Astrocyte (in vitro differentiated cells and primary cell): ENCODE data around the gene MECP2. TPM values are rescaled to one million over a fixed set of nuclear protein-coding genes. Genes with fewer than 3 reads are reported as not detected.

Source experiments
- DNase-seq: peaks from one replicate; pipeline ENCODE4 v3.0.0-alpha.2; 2010; ENCODE audit warnings: low read depth
- FAIRE-seq: peaks from 2 replicates; lab custom pipeline; 2011; peaks lifted over from hg19 to GRCh38; lab: Jason Lieb, UNC
- H2AFZ ChIP-seq: 2 replicates; pipeline ENCODE4 v1.6.0; 2012; ENCODE audit warnings: low read depth, low read length, inconsistent platforms
- H3K27ac ChIP-seq: 2 replicates; pipeline ENCODE4 v1.5.1; 2011; ENCODE audit warnings: low read depth, low read length, inconsistent platforms
- H3K27me3 ChIP-seq: 2 replicates; pipeline ENCODE4 v1.6.0; 2011; ENCODE audit warnings: low read length, inconsistent platforms; ENCODE audit not compliant: insufficient read depth
- H3K36me3 ChIP-seq: 2 replicates; pipeline ENCODE4 v1.5.1; 2011; ENCODE audit warnings: low read length, inconsistent platforms; ENCODE audit not compliant: insufficient read depth
- H3K4me1 ChIP-seq: 2 replicates; pipeline ENCODE4 v1.5.1; 2011; ENCODE audit warnings: low read length, inconsistent platforms; ENCODE audit not compliant: insufficient read depth
- H3K4me2 ChIP-seq: 2 replicates; pipeline ENCODE4 v1.6.0; 2012; ENCODE audit warnings: low read length, inconsistent platforms
- H3K4me3 ChIP-seq: 2 replicates; pipeline ENCODE4 v1.5.1; 2011; ENCODE audit warnings: low read depth, mild to moderate bottlenecking, low read length, inconsistent platforms; ENCODE audit not compliant: insufficient read depth
- H3K79me2 ChIP-seq: 2 replicates; pipeline ENCODE4 v1.6.0; 2012; ENCODE audit warnings: mild to moderate bottlenecking, low read length, inconsistent platforms; ENCODE audit not compliant: insufficient read depth
- H3K9ac ChIP-seq: 2 replicates; pipeline ENCODE4 v1.6.0; 2012; ENCODE audit warnings: mild to moderate bottlenecking, low read length, inconsistent platforms
- H3K9me3 ChIP-seq: 2 replicates; pipeline ENCODE4 v1.5.1; 2012; ENCODE audit warnings: low read depth, mild to moderate bottlenecking, low read length, inconsistent platforms; ENCODE audit not compliant: insufficient read depth
- H4K20me1 ChIP-seq: 2 replicates; pipeline ENCODE4 v1.6.0; 2012; ENCODE audit warnings: low read length, inconsistent platforms; ENCODE audit not compliant: insufficient read depth
- H3K27ac Mint-ChIP-seq: one replicate; pipeline ENCODE4 v1.8.0; 2021; ENCODE audit warnings: mild to moderate bottlenecking, mixed read lengths; ENCODE audit not compliant: unreplicated experiment
- H3K27me3 Mint-ChIP-seq: one replicate; pipeline ENCODE4 v1.8.0; 2021; ENCODE audit warnings: low read depth, mixed read lengths; ENCODE audit not compliant: unreplicated experiment
- H3K36me3 Mint-ChIP-seq: one replicate; pipeline ENCODE4 v1.8.0; 2021; ENCODE audit warnings: low read depth, mixed read lengths; ENCODE audit not compliant: unreplicated experiment
- H3K4me1 Mint-ChIP-seq: one replicate; pipeline ENCODE4 v1.8.0; 2021; ENCODE audit warnings: low read depth, mixed read lengths; ENCODE audit not compliant: unreplicated experiment
- H3K4me3 Mint-ChIP-seq: one replicate; pipeline ENCODE4 v1.8.0; 2021; ENCODE audit warnings: mild to moderate bottlenecking, moderate library complexity, mixed read lengths; ENCODE audit not compliant: unreplicated experiment
- H3K9me3 Mint-ChIP-seq: one replicate; pipeline ENCODE4 v1.8.0; 2021; ENCODE audit warnings: mild to moderate bottlenecking, mixed read lengths; ENCODE audit not compliant: unreplicated experiment
- CTCF ChIP-seq: IDR thresholded peaks from 2 replicates; pipeline ENCODE4 v1.5.1; 2011; ENCODE audit warnings: low read depth, mild to moderate bottlenecking, inconsistent platforms, low read length, moderate library complexity; ENCODE audit not compliant: insufficient read depth
- EZH2 ChIP-seq: IDR thresholded peaks from 2 replicates; pipeline ENCODE4 v1.6.1; 2012; ENCODE audit warnings: mild to moderate bottlenecking, low read length, inconsistent platforms; ENCODE audit not compliant: insufficient read depth
- total RNA-seq: library from RNA; stranded (reverse); gene quantifications from 2 replicates; pipeline ENCODE4 v1.2.1, GENCODE V29; 2021

MECP2 gene
- total RNA-seq, 1 donor from 2014 or later: 36.2 TPM

GRCh38 chrX:154084449-154085300 is 12.8 kb downstream of the MECP2 start:
- FAIRE-seq: peak; percentile 47
- peaks cover 40% of the 10 kb centered on the region for H4K20me1 ChIP-seq

GRCh38 chrX:154083126-154083517 is 14.4 kb downstream of the MECP2 start:
- H2AFZ ChIP-seq: no peak overlapping the region
- H3K27me3 ChIP-seq: no peaks in the 10 kb centered on the region
- FAIRE-seq (no peak), DNase-seq (no peak)
- no peaks in the 10 kb centered on the region for H3K9me3 Mint-ChIP-seq
- H3K9ac ChIP-seq: no peak overlapping the region
- H3K79me2 ChIP-seq: peaks cover 75% of the 10 kb centered on the region
- peaks cover 46% of the 10 kb centered on the region for H4K20me1 ChIP-seq
- H3K9me3 ChIP-seq: no peaks in the 10 kb centered on the region
- H3K4me1 ChIP-seq: peaks cover 8% of the 10 kb centered on the region
- no peaks in the 10 kb centered on the region for H3K36me3 ChIP-seq
- H3K27ac Mint-ChIP-seq: peak overlapping the region; percentile 14
- no peak overlapping the region for H3K4me3 Mint-ChIP-seq
- TF ChIP-seq EZH2: no peak
- TF ChIP-seq CTCF: no peak
- no peaks in the 10 kb centered on the region for H3K36me3 Mint-ChIP-seq
- no peak overlapping the region for H3K27ac ChIP-seq
- H3K4me2 ChIP-seq: peak overlapping the region; percentile 2
- no peak overlapping the region for H3K4me3 ChIP-seq
- H3K27me3 Mint-ChIP-seq: no peaks in the 10 kb centered on the region
- peaks cover 10% of the 10 kb centered on the region for H3K4me1 Mint-ChIP-seq

More at GRCh38 chrX:154084449-154085300, 12.8 kb downstream of the MECP2 start:
- Histone ChIP-seq H3K4me2 (no peak overlapping the region), H3K4me1 (peaks cover 8% of the 10 kb centered on the region), H3K9ac (no peak overlapping the region), H2AFZ (no peak overlapping the region), H3K4me3 (no peak overlapping the region), H3K36me3 (no peaks in the 10 kb centered on the region), H3K79me2 (peaks cover 73% of the 10 kb centered on the region), H3K9me3 (no peaks in the 10 kb centered on the region), H3K27me3 (no peaks in the 10 kb centered on the region), H3K27ac (no peak overlapping the region)
- H3K4me3 Mint-ChIP-seq: no peak overlapping the region
- peaks cover 10% of the 10 kb centered on the region for H3K4me1 Mint-ChIP-seq
- H3K27me3 Mint-ChIP-seq: no peaks in the 10 kb centered on the region
- H3K9me3 Mint-ChIP-seq: no peaks in the 10 kb centered on the region
- H3K36me3 Mint-ChIP-seq: no peaks in the 10 kb centered on the region
- TF ChIP-seq EZH2: no peak
- TF ChIP-seq CTCF: no peak
- no peak overlapping the region for H3K27ac Mint-ChIP-seq
- no peak for DNase-seq
